ENCODE results near the gene PCCB.

GRCh38 chr3:136263251-136263650, 13.1 kb downstream of the PCCB start:
- TF ChIP-seq POLR2A (IDR thresholded peaks at IDR 0.05) (no peak), CTCF (IDR thresholded peaks at IDR 0.05) (no peak)
